ENCODE measurements around the gene SLC29A2.
"Not testable (repeated sequence)": the region's sequence is repeated elsewhere in the genome, so short reads cannot be mapped to it uniquely, and the experiment has no call there.

SLC29A2 gene

DNA sequence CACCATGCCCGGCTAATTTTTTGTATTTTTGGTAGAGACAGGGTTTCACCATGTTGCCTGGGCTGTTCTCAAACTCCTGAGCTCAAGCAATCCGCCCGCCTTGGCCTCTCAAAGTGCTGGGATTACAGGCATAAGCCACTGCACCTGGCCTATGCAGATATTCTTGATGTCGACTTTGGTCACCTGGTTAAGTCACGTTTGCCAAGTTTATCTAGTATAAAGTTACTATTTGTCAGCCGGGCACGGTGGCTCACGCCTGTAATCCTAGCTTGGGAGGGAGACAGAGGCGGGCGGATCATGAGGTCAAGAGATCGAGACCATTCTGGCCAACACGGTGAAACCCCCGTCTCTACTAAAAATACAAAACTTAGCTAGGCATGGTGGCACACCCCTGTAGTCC lies 12.8 kb upstream of the SLC29A2 start:
- not testable (repeated sequence) for DNase-seq (ENCODE audit: low spot score)

DNA sequence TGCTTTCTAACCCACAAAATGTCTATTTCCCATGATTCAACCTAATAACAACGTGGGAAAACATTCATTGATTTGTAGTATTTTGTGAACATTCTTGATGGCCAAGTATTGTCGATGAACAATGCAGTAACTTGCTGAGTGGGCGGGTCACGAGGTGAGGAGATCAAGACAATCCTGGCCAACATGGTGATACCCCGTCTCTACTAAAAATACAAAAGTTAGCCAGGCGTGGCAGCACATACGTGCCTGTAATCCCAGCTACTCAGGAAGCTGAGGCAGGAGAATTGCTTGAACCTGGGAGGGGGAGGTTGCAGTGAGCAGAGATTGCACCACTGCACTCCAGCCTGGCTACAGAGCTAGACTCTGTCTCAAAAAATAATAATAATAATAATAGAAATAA lies 8.7 kb upstream of the SLC29A2 start:
- DNase-seq (ENCODE audit: low spot score), result not testable (repeated sequence)

DNA sequence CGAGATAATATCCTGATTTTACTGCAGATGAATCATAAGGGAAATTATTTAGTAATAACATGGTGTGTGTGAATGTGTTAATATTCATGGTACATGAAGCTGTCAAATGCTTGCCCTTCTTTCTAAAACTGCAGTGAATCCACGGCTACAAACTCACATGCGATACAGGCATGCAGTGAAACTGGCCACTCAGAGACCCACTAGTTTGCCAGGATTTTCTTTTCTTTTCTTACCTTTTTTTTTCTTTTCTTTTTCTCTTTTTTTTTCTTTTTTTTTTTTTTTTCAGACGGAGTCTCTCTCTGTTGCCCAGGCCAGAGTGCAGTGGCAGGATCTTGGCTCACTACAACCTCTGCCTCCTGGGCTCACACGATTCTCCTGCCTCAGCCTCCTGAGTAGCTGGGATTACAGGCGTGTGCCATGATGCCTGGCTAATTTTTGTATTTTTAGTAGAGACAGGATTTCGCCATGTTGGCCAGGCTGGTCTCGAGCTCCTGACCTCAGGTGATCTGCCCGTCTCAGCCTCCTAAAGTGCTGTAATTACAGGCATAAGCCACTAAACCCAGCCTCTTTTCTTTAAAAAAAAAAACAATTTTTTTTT lies 2.2 kb upstream of the SLC29A2 start:
- DNase-seq (ENCODE audit: low spot score), result not testable (repeated sequence)

DNA sequence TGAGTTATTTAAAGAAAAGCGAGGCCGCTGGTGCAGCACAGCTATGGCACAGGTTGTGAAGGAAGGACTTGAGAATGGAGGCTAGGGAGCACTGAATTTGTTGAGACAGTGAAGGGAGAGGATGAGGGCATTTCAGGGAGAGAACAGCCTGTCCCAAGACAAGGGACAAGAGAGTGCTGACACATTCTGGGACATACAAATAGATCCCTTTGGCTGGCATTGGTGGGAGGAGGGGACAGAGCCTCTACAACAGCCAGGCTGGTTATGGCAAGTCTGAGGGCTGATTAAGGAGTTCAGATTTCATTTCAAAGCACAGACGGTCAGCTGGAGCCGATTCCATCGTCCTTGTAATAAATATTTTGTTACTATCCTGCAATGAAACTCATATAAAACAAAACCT lies 1.7 kb upstream of the SLC29A2 start:
- DNase-seq (ENCODE audit: low spot score), result no peak

DNA sequence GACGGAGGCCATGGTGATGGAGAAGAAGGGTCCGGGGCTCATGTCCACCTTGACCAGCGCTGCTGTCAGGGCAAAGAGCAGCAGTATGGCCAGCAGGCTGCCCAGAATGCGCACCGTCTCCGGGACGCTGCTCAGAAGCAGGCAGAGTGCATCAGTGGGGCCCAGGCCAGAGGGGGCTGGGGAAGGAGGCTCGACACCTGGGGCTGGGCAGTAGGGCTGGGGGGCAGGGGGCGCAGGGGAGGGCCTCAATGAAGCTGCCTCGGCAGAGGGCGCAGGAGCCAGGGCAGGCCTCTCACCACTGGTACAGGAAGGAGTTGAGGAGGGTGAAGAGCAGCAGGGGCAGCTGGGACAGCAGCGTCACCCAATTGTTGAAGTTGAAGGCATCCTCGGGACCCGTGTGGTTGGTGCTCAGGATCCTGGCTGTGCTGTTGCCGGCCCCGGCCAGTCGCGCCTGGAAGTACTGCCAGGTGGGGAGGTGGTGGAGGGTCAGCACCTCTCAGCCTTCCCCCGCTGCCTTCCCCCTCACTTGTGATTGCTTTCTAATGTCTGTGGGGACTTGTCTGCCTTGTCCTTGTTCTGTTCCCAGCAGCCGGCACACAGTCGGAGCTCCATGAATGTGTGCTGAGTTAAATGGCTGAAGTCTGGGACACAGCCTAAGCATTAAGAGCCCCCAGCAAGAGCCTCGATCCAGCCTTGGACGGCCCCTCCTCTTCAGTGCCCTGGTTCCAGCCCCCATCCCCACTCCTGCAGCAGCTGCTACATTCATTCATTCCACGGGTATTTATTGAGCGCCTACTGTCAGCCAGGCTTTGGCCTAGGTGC lies 2.3 kb downstream of the SLC29A2 start:
- DNase-seq (ENCODE audit: low spot score), result no peak

DNA sequence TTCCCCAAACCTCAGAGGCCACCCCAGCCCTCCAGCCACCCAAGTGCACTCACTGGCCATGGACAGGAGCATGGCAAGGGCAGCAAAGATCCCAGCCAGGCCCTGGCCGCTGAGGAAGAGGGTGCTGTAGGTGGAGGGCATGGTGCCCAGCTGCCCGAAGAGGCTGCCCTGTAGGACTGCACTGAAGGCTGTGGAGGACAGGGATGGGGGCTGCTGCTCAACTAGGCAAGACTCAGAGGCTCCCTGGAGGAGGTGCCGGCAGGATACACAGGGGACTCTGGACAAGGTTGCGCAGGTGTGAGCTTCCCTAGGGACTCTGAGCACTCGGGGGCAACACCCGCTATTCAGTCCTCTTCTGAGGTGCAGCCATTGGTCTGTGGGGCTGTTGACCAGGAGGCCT lies 3.1 kb downstream of the SLC29A2 start:
- no peak for DNase-seq (ENCODE audit: low spot score)

DNA sequence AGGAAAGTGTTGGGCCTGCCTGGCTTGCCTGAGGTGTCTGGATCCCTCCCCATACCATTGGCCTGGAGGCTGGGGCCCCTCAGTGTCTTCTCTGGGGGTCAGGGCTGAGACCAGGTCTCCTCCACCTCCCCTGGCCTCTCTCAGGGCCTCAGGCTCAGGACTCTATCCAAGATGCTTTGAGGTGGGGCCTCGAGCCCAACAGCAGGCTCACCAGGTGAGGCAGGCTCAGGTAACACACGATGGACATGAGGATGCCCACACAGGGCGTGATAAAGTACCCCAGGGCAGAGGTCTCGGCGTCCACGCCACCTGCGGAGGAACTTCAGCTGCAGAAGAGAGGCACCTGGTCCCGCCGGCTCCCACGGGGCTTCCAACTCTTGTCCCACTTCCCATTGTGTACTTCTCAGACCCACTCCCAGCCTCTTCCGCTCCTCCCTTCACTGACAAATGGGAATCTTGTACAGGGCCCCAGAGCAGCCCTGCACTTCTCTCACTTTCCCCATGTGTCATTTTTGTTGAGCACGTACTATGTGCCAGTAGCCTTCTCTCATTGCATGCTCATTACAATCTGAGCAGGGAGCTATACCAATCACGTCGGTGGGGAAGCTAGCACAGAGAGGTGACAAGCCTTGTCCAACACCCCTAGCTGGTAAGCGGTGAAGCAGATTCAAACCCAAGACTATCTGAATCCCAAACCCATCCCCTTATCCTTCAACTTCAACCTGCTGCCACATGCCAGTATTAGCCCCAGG lies 3.8 kb downstream of the SLC29A2 start:
- DNase-seq (ENCODE audit: low spot score), result no peak

DNA sequence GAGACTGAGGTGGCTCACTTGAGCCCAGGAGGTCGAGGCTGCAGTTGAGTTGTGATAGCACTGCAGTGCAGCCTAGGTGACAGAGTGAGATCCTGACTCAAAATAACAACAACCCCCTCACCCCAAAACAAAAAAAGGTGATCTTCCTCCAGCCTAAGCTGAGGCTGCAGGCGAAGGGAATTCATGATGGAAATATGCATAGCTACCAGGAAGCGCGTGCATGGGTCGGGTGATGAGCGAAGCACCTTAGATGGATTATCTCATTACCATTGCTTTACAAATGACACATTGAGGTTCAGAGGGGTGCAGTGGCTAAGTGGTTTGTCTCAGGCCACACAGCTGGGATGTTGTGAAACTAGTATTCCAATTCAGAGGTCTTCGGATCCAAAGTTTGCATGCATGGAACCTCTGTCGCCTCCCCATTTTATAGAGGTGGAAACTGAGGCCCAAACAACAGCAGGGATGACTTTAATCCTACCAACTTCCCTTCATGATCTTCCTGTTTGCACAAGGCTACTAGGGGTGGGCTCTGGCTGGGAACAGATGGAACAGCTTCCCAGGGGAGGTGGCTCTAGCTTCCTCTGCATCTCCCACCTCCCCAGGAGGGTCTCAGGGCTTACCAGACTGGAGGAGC lies 4.6 kb downstream of the SLC29A2 start:
- no peak for DNase-seq (ENCODE audit: low spot score)

DNA sequence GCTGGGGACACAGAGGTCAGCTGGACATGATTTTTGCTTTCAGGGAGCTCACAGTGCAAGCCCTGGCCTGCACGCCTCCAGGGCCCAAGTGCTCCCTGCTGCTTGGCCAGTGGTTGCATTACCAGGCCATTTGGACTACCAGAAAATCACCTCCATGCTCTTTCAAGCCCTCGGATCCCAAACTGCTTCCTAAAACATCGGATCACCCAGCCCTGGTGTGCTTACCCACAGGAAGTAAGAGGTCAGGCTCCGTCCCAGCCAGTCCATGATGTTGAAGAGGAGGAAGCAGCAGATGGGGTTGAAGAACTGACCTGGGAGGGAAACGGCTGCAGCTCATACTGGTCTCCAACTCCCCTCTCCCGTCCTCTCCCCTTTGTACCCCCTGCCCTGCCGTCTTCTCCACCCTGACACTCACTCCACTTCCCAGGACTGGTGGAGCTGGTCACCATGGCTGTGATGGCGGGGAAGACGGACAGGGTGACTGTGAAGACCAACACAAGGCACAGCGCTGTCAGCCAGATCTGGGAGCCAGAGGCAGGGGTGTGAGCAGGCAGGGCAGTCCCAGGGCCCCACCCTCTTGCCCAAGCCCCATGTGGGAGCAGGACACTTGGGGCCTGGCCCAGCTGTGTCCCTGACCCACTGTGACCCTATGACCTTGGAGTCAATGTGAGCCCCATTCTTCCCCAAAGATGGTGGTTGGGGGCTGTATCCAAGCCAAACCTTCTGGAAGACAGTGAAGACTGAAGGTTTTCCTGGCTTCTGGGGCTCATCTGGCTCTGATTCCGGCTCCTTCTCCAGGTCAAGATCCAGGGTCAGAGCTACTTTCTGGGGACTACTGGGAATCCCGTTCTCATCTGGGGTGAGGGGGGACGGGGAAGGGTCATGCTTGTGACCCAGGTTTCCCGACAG lies 5.6 kb downstream of the SLC29A2 start:
- DNase-seq (ENCODE audit: low spot score), result no peak

DNA sequence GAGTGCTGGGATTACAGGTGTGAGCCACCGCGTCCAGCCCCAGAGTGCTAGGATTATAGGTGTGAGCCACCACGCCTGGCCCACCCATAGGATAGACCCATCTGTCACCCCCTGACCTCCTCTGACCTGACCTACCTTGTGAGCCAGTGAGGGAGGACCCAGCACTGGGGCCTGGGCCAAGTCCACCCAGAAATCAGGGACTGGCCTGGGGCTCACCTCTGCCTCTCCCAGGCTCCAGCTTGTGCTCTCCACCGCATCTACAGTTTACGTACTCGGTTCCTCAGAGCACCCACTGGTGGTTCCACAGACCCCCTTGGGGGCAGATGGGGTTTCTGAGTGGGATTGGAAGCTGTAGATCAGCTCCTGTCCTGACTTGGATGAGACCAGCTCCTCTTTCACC lies 6.4 kb downstream of the SLC29A2 start:
- no peak for DNase-seq (ENCODE audit: low spot score)

DNA sequence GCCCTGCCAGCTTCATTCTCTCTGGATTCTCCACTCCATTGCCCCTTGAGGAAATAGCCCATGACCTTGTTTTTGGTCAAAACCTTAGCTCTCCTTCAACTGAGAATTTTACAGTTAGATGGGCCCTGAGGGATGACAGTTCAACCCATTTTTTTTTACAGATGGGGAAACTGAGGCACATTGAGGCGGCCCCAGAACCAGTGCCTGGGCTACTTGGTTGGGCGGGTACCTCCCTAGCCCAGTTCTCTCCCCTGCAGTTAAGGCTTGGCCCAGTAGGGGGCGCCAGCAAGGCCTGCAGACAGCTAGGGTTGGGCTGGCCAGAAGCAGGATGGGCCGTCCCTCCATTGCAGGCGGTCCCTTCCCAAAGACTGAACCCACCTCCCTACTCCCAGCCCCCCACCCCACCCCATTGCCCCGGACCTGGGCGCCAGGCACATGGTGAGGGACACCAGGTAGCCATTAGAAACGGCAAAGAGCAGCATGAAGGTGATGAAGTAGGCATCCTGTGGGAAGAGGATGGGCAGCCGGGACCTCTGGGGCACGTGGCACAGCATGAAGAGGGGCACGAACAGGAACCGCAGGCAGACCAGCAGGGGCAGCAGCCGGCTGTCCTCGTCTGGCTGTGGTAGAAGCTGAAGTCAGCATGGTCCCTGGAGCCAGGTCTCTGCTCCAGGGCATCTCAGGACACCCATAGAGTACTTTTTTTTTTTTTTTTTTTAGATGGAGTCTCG lies 7.6 kb downstream of the SLC29A2 start:
- no peak for DNase-seq (ENCODE audit: low spot score)

DNA sequence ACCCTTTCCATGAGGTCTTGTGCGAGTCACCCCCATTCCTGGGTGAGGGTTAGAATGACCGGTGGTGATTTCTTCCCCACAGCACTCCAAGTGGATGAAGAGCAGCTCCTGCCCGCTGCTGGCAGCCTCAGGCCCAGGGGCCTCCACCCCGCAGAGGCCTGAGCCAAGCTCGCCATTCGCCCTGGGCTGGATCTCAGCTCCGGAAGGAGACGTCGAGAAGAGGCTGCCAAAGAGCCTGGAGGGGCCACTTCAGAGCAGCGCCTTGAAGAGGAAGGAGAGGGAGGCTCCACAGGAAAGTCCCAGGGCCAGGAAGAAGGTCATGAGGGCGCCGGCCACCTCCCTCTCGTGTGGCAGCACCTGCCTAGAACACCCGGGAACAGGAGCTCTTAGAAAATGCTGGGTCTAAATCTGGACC lies 8.4 kb downstream of the SLC29A2 start:
- DNase-seq (ENCODE audit: low spot score), result no peak

DNA sequence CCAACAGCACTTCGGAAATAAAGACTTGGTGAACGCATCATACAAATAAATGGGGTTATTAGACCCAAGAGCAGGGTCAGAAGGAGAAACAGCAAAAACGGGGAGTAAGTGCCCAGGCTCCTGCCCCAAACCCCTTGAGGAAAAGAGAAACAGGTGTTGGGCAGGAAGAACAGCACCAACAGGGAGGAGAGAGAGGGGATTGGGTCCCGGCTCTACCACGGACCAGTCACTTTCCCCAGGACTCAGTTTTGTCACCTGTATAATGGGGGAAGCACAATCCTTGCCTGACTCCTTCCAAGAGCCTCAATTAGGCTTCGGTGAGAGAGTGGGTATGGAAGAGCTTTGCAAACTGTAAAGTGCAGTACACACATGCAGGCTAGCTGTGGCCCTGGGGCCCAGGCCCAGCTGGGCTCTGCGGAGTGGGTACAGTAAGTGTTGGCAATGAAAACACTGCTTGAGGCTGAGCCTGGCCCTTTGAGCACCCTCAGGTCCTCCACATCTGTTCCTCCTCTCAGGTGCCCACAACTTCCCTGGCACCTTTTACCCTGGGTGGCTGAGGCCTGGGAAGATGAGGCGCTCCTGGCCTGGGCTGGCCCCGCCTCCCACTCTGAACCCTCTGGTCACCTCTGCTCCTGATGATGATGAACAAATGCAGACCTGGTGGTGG lies 8.9 kb downstream of the SLC29A2 start:
- DNase-seq (ENCODE audit: low spot score), result no peak

DNA sequence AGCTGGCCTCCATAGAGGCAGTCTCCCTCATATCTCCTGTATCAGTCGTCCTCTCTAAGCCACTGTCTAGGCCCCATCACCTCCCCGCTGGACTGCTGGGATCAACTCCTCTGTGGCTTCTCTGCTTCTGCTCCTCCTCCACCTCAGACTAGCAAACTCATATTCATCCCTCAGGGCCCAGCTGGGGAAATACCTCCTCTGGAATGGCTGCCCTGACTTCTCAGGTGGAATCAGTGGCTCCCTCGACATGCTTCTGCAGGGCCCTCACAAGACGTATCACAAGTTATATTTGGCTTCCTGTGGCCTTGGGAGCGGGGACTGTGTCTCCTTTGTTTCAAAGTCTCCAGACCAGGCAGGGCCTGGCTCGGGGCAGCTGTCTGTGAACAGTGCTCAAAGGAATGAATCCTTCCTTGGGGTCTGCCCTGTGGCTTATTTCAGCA lies 10.0 kb downstream of the SLC29A2 start:
- DNase-seq (ENCODE audit: low spot score), result no peak

DNA sequence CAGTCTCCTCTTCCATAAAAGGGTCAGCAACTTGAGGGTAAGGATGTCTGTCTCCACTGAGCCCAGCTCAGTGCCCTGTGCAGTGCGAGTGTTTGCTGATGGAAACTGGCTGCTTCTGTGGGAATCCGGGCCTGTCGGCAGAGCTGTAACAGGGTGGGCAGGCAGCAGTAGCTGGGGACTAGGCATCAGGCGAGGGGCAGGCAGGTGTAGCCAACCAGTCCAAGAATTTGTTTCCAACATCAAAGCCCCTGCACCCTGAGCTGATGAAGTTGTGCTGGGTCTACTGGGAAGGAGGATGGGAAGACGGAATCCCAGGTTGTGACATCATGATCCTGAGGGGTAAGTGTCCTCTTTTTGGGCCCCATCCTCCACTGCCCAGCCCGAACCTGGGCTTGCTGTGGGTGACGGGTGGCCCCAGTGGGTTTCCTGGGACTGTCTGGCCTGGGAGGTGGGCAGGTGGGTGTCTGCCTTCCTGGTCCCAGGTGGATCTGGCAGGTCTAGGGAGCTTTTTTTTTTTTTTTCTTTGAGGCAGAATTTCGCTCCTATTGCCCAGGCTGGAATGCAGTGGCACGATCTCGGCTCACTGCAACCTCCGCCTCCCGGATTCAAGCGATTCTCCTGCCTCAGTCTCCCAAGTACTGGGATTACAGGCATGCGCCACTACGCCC lies 11.0 kb downstream of the SLC29A2 start:
- no peak for DNase-seq (ENCODE audit: low spot score)

DNA sequence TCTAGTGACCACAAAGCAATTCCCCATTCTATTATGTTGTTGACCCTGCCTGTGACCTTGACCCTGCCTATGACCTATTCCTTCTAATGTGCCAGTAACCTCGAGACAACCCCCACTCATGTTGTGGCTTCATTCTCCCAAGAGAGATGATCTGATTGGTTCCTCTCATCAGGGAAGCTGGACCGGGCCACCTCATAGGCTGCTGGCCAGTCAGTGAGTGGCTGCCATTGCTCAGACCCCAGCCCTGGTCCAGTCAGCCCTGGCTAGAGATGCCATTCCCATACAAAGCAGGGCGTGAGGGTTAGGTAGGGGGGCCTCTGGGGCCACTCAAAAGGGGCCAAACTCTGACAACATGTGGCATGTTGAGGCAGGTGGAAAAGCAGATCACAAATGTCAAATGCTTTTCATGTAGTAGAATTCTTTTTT lies 11.9 kb downstream of the SLC29A2 start:
- DNase-seq (ENCODE audit: low spot score), result no peak

DNA sequence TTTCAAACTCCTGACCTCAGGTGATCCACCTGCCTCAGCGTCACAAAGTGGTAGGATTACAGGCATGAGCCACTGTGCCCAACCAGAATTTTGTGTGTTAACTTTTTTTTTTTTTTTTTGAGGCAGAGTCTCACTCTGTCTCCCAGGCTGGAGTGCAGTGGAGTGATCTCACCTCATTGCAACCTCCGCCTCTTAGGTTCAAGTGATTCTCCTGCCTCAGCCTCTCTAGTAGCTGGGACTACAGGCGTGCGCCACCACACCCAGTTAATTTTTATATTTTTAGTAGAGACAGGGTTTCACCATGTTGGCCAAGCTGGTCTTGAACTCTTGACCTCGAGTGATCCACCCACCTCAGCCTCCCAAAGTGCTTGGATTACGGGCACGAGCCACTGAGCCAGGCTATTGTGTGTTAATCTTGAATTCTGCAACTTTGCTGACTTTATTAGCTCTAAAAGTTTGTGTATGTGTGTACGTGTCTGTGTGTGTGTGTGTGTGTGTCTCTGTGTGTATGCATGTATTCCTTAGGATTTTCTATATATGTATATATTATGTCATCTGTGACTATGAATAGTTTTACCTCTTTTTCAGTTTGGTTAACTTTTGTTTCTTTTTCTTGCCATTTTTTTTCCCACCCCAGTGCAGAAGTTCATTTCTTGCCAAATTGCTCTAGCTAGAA lies 20.9 kb downstream of the SLC29A2 start:
- not testable (repeated sequence) for DNase-seq (ENCODE audit: low spot score)

DNA sequence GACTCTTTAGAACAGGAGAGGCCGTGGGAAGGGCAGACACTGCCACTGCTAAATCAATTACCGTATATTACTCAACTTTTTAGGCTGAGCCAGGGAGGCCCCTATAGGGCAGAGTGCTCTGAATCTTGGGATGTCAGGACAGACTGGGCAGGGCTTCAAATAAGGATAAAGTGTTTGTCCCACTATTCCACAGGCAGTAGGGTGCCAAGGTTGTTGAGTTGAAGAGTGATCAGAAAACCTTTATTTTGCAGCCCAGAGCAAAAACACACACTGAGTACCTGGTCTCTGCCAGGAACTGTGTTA lies 22.5 kb downstream of the SLC29A2 start:
- DNase-seq (ENCODE audit: low spot score), result no peak

Data from AG08395 (cell line).